Uterus (tissue), 2 donors: ENCODE data around the gene ASPA.

ENCODE experiments used
- CTCF ChIP-seq, 4 experiments: fragments of 200-600 bp in 2 of 4; fragments of 450-650 bp in 2 of 4; sonication (generic) in 2 of 4; IDR thresholded peaks; one replicate each; pipeline ENCODE4 v1.5.1; 2016 to 2019; ENCODE audit warnings: antibody characterized with exemption in 4 of 4, mild to moderate bottlenecking in 2 of 4, moderate library complexity in 1 of 4
- POLR2A ChIP-seq, 2 donors: fragments of 450-650 bp; IDR thresholded peaks; one replicate each; pipeline ENCODE4 v1.6.1; 2016; ENCODE audit warnings: antibody characterized with exemption in 2 of 2, mild to moderate bottlenecking in 1 of 2, moderate library complexity in 1 of 2

- no peak for TF ChIP-seq CTCF (IDR thresholded peaks at IDR 0.05)
- TF ChIP-seq POLR2A (IDR thresholded peaks at IDR 0.05), result no peak
Observed at GRCh38 chr17:3528880-3529511, 53.2 kb downstream of the ASPA start.
